Measurements from ENCODE around the gene P3H3.

DNA sequence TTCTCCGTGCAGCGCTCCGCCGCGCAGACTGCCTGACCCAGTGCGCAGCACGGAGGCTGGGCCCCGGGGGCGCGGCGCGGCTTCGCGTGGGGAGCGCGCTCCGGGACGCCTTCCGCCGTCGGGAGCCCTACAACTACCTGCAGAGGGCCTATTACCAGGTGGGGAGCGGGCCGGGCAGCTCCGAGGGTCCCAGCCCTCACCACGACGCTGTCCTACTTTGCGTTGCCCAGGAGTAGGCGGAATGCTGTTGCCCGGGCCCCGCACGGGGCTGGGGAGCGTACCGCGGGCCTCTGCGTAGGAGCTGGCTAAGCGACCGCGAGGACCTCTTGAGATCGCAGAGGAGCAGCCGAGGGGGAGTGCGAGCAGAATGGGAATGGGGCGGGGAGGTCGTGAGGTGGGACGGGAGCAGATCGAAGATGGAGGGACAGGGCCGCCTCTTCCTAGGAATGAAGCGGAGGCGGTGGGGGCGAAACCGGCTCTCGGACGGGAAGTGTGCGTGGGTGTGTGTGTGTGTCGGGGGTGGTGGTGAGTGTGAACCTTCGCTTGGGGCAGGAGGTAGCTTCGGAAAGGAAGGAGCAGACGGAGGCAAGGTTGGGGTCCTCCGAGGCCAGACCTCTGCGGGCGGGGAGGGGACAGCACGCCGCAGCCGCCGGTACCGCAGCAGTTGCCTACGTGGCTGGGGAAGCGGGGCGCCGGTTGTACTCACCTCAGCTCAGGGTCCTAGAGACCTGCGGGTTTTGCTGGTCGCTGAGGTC is 751 bp downstream of the P3H3 start:
- TF ChIP-seq POLR2A (IDR thresholded peaks at IDR 0.05; ENCODE audit: low read length) (no peak), GATA1 (IDR thresholded peaks at IDR 0.05; ENCODE audit: low read depth, low read length) (no peak)
